Nephron (organoid): Measurements from ENCODE around the gene N4BP3.

Experiments used
- H3K27ac Mint-ChIP-seq, 3 experiments: 2 replicates each; pipeline ENCODE4 v1.8.0; 2020; ENCODE audit warnings: mixed read lengths in 3 of 3, mild to moderate bottlenecking in 2 of 3, moderate library complexity in 1 of 3
- H3K27me3 Mint-ChIP-seq: 2 replicates; pipeline ENCODE4 v1.8.0; 2021; ENCODE audit warnings: low read depth, mild to moderate bottlenecking, moderate library complexity, mixed read lengths
- H3K36me3 Mint-ChIP-seq: 2 replicates; pipeline ENCODE4 v1.8.0; 2020; ENCODE audit warnings: low read depth, mixed read lengths
- H3K4me1 Mint-ChIP-seq: 2 replicates; pipeline ENCODE4 v1.8.0; 2020; ENCODE audit warnings: mixed read lengths
- H3K4me3 Mint-ChIP-seq, 3 experiments: 2 replicates each; pipeline ENCODE4 v1.8.0; 2020; ENCODE audit warnings: mild to moderate bottlenecking in 3 of 3, mixed read lengths in 3 of 3, moderate library complexity in 2 of 3
- H3K9me3 Mint-ChIP-seq: 2 replicates; pipeline ENCODE4 v1.8.0; 2020; ENCODE audit warnings: mixed read lengths
- TF ChIP-seq, protein P1 (sequence below), 3 experiments: fragments of 200-600 bp; sonication (generic); IDR thresholded peaks; one replicate each; pipeline ENCODE4 v1.5.0; 2021; ENCODE audit warnings: antibody characterized with exemption in 3 of 3; ENCODE audit not compliant: unreplicated experiment in 3 of 3

N4BP3 gene

GRCh38 chr5:178136990-178137389 is 23.7 kb downstream of the N4BP3 start:
- TF ChIP-seq, protein P1, sequence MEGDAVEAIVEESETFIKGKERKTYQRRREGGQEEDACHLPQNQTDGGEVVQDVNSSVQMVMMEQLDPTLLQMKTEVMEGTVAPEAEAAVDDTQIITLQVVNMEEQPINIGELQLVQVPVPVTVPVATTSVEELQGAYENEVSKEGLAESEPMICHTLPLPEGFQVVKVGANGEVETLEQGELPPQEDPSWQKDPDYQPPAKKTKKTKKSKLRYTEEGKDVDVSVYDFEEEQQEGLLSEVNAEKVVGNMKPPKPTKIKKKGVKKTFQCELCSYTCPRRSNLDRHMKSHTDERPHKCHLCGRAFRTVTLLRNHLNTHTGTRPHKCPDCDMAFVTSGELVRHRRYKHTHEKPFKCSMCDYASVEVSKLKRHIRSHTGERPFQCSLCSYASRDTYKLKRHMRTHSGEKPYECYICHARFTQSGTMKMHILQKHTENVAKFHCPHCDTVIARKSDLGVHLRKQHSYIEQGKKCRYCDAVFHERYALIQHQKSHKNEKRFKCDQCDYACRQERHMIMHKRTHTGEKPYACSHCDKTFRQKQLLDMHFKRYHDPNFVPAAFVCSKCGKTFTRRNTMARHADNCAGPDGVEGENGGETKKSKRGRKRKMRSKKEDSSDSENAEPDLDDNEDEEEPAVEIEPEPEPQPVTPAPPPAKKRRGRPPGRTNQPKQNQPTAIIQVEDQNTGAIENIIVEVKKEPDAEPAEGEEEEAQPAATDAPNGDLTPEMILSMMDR (IDR thresholded peaks at IDR 0.05; ENCODE audit: unreplicated experiment in 3 of 3): no peak
- Mint-ChIP-seq H3K9me3 (no peaks in the 10 kb centered on the region), H3K4me3 (no peak overlapping the region), H3K27ac (no peak overlapping the region), H3K36me3 (peaks cover 25% of the 10 kb centered on the region), H3K27me3 (no peaks in the 10 kb centered on the region), H3K4me1 (peaks cover 5% of the 10 kb centered on the region)

DNA sequence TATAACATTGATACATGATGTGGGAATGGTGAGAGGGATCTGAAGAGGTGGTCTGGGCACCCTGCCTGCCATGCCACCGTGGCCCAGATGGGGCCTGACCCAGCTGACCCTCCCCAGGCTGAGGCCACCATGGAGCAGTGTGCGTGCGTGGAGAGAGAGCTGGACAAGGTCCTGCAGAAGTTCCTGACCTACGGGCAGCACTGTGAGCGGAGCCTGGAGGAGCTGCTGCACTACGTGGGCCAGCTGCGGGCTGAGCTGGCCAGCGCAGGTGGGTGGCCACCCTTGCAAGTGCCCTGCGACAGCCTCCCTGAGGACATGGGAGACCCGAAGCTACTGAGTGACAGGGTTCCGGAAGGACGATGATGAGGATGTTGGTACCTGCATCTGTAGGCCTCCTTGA is 24.7 kb downstream of the N4BP3 start:
- peaks cover 14% of the 10 kb centered on the region for H3K4me1 Mint-ChIP-seq
- no peaks in the 10 kb centered on the region for H3K27me3 Mint-ChIP-seq
- TF ChIP-seq, protein P1 (IDR thresholded peaks at IDR 0.05; ENCODE audit: unreplicated experiment in 3 of 3): no peak
- H3K27ac Mint-ChIP-seq: no peak overlapping the region
- no peaks in the 10 kb centered on the region for H3K9me3 Mint-ChIP-seq
- peaks cover 32% of the 10 kb centered on the region for H3K36me3 Mint-ChIP-seq
- H3K4me3 Mint-ChIP-seq: no peak overlapping the region

GRCh38 chr5:178141550-178141949 is 28.2 kb downstream of the N4BP3 start:
- Mint-ChIP-seq H3K36me3 (peaks cover 48% of the 10 kb centered on the region), H3K4me3 (no peak overlapping the region), H3K27me3 (no peaks in the 10 kb centered on the region), H3K4me1 (peaks cover 28% of the 10 kb centered on the region), H3K9me3 (no peaks in the 10 kb centered on the region), H3K27ac (no peak overlapping the region)
- TF ChIP-seq, protein P1 (IDR thresholded peaks at IDR 0.05; ENCODE audit: unreplicated experiment in 3 of 3): no peak

GRCh38 chr5:178142642-178143041 is 29.3 kb downstream of the N4BP3 start:
- Mint-ChIP-seq H3K27me3 (no peaks in the 10 kb centered on the region), H3K9me3 (no peaks in the 10 kb centered on the region), H3K36me3 (peaks cover 58% of the 10 kb centered on the region), H3K4me3 (no peak overlapping the region), H3K4me1 (peaks cover 28% of the 10 kb centered on the region), H3K27ac (peak overlapping the region in 1 of 3 experiments; percentile 77)
- TF ChIP-seq, protein P1 (IDR thresholded peaks at IDR 0.05; ENCODE audit: unreplicated experiment in 3 of 3): no peak

DNA sequence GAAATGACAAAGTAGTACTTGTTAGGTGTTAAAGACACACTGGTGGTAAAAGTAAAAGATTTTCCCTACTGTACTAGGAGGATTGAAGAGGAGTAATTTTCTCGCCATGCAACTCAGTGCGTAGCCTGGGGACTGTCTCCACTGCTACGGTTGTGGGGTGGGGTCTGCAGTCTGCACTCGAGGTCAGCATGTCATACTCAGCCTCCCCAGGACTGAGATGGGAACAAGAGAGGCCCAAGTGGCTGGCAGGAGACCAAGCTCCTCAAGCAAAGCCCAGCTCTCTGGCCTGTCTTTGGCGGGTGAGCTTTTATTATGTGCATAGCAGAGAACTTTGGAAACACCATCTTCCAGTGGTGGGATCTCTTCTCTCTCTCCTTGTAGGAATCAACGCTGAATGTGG is 29.9 kb downstream of the N4BP3 start:
- peaks cover 63% of the 10 kb centered on the region for H3K36me3 Mint-ChIP-seq
- TF ChIP-seq, protein P1 (IDR thresholded peaks at IDR 0.05; ENCODE audit: unreplicated experiment in 3 of 3): no peak
- H3K27me3 Mint-ChIP-seq: no peaks in the 10 kb centered on the region
- H3K9me3 Mint-ChIP-seq: no peaks in the 10 kb centered on the region
- H3K4me1 Mint-ChIP-seq: peaks cover 29% of the 10 kb centered on the region
- H3K4me3 Mint-ChIP-seq: no peak overlapping the region
- H3K27ac Mint-ChIP-seq: peak overlapping the region in 2 of 3 experiments; percentile 77 to 78

GRCh38 chr5:178143901-178144300 is 30.6 kb downstream of the N4BP3 start:
- TF ChIP-seq, protein P1 (IDR thresholded peaks at IDR 0.05; ENCODE audit: unreplicated experiment in 3 of 3): no peak
- Mint-ChIP-seq H3K4me3 (peak overlapping the region in 1 of 3 experiments; percentile 17), H3K27me3 (no peaks in the 10 kb centered on the region), H3K36me3 (peaks cover 66% of the 10 kb centered on the region), H3K9me3 (no peaks in the 10 kb centered on the region), H3K4me1 (peaks cover 33% of the 10 kb centered on the region), H3K27ac (peak overlapping the region in 2 of 3 experiments; percentile 77 to 78)
